Retinal pigment epithelial cell (primary cell): ENCODE data around the gene LEO1.

Experiments
- DNase-seq: peaks from one replicate; pipeline ENCODE4 v3.0.0-alpha.2; 2010; ENCODE audit warnings: low read depth
- H3K4me3 ChIP-seq: 2 replicates; pipeline ENCODE4 v1.5.1; 2011; ENCODE audit warnings: mild to moderate bottlenecking, low read length, control low read depth, moderate library complexity
- TF ChIP-seq, protein P1 (sequence below): conservative IDR thresholded peaks from 2 replicates; pipeline ENCODE4 v1.5.1; 2011; ENCODE audit warnings: low read depth, low read length, control low read depth, inconsistent platforms

Gene LEO1

DNA sequence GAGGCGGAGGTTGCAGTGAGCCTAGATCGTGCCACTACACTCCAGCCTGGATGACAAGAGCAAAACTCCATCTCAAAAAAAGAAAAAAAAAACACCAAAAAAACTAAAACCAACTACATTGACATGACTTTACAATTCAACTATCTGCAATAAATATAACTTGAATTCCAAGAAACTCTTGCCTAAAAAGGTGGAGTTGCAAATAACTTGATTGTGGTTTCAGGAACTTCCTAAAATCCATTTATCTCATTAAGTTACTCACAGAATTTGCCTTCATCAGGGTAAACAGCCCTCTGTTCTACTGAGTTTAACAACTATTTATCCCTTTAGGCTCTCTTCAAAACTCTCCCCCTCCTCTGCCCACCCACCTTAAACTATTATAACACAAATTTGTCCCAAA is 44.7 kb upstream of the LEO1 start:
- no peak for DNase-seq
- TF ChIP-seq, protein P1, sequence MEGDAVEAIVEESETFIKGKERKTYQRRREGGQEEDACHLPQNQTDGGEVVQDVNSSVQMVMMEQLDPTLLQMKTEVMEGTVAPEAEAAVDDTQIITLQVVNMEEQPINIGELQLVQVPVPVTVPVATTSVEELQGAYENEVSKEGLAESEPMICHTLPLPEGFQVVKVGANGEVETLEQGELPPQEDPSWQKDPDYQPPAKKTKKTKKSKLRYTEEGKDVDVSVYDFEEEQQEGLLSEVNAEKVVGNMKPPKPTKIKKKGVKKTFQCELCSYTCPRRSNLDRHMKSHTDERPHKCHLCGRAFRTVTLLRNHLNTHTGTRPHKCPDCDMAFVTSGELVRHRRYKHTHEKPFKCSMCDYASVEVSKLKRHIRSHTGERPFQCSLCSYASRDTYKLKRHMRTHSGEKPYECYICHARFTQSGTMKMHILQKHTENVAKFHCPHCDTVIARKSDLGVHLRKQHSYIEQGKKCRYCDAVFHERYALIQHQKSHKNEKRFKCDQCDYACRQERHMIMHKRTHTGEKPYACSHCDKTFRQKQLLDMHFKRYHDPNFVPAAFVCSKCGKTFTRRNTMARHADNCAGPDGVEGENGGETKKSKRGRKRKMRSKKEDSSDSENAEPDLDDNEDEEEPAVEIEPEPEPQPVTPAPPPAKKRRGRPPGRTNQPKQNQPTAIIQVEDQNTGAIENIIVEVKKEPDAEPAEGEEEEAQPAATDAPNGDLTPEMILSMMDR, result no peak
- H3K4me3 ChIP-seq, result no peak overlapping the region

DNA sequence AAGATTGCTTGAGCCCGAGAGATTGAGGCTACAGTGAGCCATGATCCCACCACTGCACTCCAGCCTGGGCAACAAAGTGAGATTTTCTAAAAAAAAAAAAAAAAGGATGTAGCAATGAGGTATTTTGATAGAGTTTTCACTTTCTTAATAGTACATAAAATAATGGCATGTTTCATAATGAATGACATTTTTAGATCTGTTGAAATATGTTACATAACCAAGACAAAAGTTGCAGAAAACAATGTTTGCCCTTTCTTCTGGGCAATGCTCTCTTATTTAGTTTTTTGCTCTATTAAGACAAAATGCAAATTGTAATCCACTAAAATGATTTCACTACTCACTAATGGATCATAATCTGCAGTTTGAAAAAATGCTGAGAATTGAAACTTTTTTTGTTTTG is 43.0 kb upstream of the LEO1 start:
- TF ChIP-seq, protein P1, result no peak
- no peak for DNase-seq
- H3K4me3 ChIP-seq, result no peak overlapping the region

DNA sequence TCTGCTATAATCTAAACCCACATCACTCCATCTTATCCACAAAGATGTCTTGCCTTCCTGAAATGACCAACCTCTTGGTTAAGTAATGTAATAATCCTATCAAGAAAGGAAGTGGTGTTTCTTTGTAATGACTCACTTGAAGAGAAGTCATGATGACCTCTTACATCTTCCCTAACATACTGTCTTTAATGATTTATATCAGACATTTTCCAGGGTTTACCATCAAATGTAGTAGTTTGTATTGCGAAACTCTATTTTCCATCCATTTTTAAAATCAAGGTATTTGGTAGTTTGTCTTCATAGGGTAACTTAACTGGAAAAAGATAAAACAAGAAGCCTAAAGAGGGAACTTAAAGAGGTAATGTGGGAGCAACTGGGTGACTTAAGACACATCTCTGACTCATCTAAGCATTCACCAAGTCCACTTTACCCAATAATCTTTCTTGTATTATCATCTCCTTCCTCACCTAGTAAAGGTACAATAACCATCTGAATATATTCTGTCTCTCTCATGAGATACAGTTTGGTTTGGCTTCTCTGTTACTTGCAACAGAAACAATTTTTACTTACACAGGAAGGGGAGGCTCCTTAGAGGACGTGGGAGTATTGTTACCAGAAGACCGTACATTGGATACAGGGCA is 41.7 kb upstream of the LEO1 start:
- no peak for DNase-seq
- H3K4me3 ChIP-seq, result no peak overlapping the region
- TF ChIP-seq, protein P1, result no peak

DNA sequence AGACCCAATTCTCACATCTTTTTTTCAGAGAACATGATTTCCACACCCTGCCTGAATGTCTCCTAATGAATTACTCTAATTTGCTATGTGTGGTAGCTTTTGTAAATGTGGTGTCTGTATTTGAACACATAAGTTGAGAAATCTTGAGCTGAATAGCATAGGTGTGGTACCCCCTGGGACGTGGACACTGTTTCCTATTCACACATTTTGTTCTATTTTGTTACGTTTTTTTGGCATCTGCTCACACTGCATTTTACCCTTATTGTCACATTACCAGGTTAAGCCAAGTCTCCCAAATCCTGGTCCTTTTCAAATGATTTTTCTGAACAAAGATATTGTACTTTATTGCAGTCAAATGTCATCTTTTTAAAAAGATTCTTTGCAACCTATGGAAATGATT is 40.6 kb upstream of the LEO1 start:
- TF ChIP-seq, protein P1, result no peak
- DNase-seq, result no peak
- H3K4me3 ChIP-seq, result no peak overlapping the region

DNA sequence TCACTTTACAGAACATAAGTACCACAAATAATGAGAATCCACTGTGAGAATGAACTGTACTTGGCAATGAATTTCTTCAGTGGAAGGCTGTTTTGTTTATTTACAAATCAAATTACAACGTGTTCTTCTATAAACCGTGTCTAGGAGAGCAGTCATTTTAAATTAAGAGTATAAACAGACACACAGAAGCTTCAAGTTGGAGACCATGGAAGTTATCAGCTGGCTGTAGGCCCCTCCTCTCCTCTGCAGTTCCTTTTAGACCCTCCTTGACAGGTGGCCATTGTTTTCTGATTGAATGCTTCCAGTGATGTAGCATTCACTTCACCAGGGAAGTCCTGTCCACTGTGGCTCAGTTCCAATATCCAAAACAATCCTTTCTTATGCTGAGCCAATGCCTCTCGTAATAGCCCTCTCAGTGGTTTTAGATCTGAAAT is 40.1 kb upstream of the LEO1 start:
- DNase-seq, result no peak
- no peak overlapping the region for H3K4me3 ChIP-seq
- TF ChIP-seq, protein P1, result no peak

DNA sequence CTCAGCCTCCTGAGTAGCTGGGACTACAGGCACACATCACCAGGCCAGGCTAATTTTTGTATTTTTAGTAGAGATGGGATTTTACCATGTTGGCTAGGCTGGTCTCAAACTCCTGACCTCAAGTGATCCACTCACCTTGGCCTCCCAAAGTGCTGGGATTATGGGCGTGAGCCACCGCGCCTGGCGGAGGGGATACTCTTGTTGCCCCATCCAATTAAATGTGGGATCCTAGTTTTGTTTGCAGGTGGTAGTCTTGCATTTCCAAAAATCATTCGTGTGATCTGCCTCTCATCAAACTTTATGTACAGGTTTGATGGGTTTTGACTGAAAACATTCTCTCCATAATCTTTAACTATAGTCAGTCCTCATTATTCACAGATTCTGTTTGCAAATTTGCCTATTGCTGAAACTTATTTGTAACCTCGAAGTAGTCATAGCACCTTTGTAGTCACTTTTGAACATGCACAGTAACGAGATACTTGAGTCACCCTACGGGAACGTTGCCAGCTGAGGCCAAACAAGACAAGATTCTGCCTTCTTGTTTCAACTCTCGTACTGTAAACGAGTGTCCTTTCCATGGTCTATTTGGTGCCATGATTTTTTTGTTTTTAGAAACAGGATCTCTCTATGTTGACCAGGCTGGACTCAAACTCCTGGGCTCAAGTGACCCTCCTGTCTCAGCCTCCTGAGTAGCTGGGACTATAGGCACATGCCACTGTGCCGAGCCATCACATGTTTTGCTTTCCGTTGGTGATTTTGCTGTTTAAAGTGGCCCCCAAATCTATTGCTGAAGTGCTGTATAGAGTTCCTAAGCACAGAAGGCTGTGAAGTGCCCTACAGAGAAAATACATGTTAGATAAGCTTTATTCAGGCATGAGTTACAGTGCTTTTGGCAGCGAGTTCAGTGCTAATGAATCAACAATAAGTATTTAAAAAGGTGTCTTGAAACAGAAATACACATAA is 39.3 kb upstream of the LEO1 start:
- TF ChIP-seq, protein P1, result no peak
- no peak for DNase-seq
- no peak overlapping the region for H3K4me3 ChIP-seq
